HG03066 (cell line): ENCODE results near the gene LAMC1.
"Not testable (repeated sequence)": the region's sequence is repeated elsewhere in the genome, so short reads cannot be mapped to it uniquely, and the experiment has no call there.

Experiments
- ATAC-seq: cut with Tn5 transposase; IDR thresholded peaks from one replicate; pipeline ENCODE4 v1.9.1; 2021; ENCODE audit warnings: low read depth; ENCODE audit not compliant: unreplicated experiment

Gene LAMC1

GRCh38 chr1:183142171-183142570 is 119.0 kb downstream of the LAMC1 start:
- no peak for ATAC-seq

- no peak for ATAC-seq
These were observed 120.5 kb downstream of the LAMC1 start for GRCh38 chr1:183143576-183144315.

GRCh38 chr1:183144752-183145151 is 121.5 kb downstream of the LAMC1 start:
- no peak for ATAC-seq

- ATAC-seq: no peak
These were observed 124.5 kb downstream of the LAMC1 start for GRCh38 chr1:183147735-183148134.

- no peak for ATAC-seq
These were observed 125.4 kb downstream of the LAMC1 start for GRCh38 chr1:183148599-183148998.

GRCh38 chr1:183149273-183149672 is 126.1 kb downstream of the LAMC1 start:
- ATAC-seq: no peak

- not testable (repeated sequence) for ATAC-seq
These were observed 126.8 kb downstream of the LAMC1 start for GRCh38 chr1:183150032-183150431.

GRCh38 chr1:183150445-183150844 is 127.2 kb downstream of the LAMC1 start:
- ATAC-seq: no peak

- no peak for ATAC-seq
These were observed 129.0 kb downstream of the LAMC1 start for GRCh38 chr1:183152180-183152579.

- no peak for ATAC-seq
These were observed 132.7 kb downstream of the LAMC1 start for GRCh38 chr1:183155939-183156338.

- ATAC-seq: no peak
These were observed 136.7 kb downstream of the LAMC1 start for GRCh38 chr1:183159960-183160359.

- no peak for ATAC-seq
These were observed 138.2 kb downstream of the LAMC1 start for GRCh38 chr1:183161391-183161790.

- ATAC-seq: no peak
These were observed 140.1 kb downstream of the LAMC1 start for GRCh38 chr1:183163316-183163715.

GRCh38 chr1:183164340-183164739 is 141.1 kb downstream of the LAMC1 start:
- ATAC-seq: no peak

- no peak for ATAC-seq
These were observed 141.7 kb downstream of the LAMC1 start for GRCh38 chr1:183164963-183165362.

- no peak for ATAC-seq
These were observed 142.2 kb downstream of the LAMC1 start for GRCh38 chr1:183165456-183165855.

- ATAC-seq: no peak
These were observed 143.2 kb downstream of the LAMC1 start for GRCh38 chr1:183166454-183166853.

GRCh38 chr1:183167676-183168075 is 144.5 kb downstream of the LAMC1 start:
- no peak for ATAC-seq

GRCh38 chr1:183168308-183168707 is 145.1 kb downstream of the LAMC1 start:
- no peak for ATAC-seq

- no peak for ATAC-seq
These were observed 150.6 kb downstream of the LAMC1 start for GRCh38 chr1:183173828-183174227.

- no peak for ATAC-seq
These were observed 152.4 kb downstream of the LAMC1 start for GRCh38 chr1:183175631-183176030.

- ATAC-seq: no peak
These were observed 155.3 kb downstream of the LAMC1 start for GRCh38 chr1:183178545-183178944.

- no peak for ATAC-seq
These were observed 155.8 kb downstream of the LAMC1 start for GRCh38 chr1:183179033-183179432.
